Glutamatergic neuron (in vitro differentiated cells): ENCODE results near the gene DMXL2. TPM values are rescaled to one million over a fixed set of nuclear protein-coding genes. Genes with fewer than 3 reads are reported as not detected.

Experiments used
- DNase-seq: peaks from one replicate; pipeline ENCODE4 v3.0.0; 2022
- H3K27ac Mint-ChIP-seq: one replicate; pipeline ENCODE4 v1.8.0; 2020; ENCODE audit warnings: mild to moderate bottlenecking, mixed read lengths, inconsistent platforms; ENCODE audit not compliant: unreplicated experiment
- H3K27me3 Mint-ChIP-seq: one replicate; pipeline ENCODE4 v1.8.0; 2020; ENCODE audit warnings: mild to moderate bottlenecking, moderate library complexity, mixed read lengths, inconsistent platforms; ENCODE audit not compliant: unreplicated experiment
- H3K36me3 Mint-ChIP-seq: one replicate; pipeline ENCODE4 v1.8.0; 2020; ENCODE audit warnings: mild to moderate bottlenecking, mixed read lengths, inconsistent platforms; ENCODE audit not compliant: unreplicated experiment
- H3K4me1 Mint-ChIP-seq: one replicate; pipeline ENCODE4 v1.8.0; 2020; ENCODE audit warnings: mild to moderate bottlenecking, low read depth, mixed read lengths, inconsistent platforms; ENCODE audit not compliant: unreplicated experiment
- H3K4me3 Mint-ChIP-seq: one replicate; pipeline ENCODE4 v1.8.0; 2020; ENCODE audit warnings: mild to moderate bottlenecking, mixed read lengths, inconsistent platforms; ENCODE audit not compliant: unreplicated experiment
- H3K9me3 Mint-ChIP-seq: one replicate; pipeline ENCODE4 v1.8.0; 2020; ENCODE audit warnings: mild to moderate bottlenecking, moderate library complexity, mixed read lengths, inconsistent platforms; ENCODE audit not compliant: unreplicated experiment
- total RNA-seq: library from RNA; stranded (reverse); fragmentation: NEBNext Ultra II Directional; extraction: Animal tissue kit (Norgen Biotek cat#: 25700); gene quantifications from one replicate; pipeline ENCODE4 v1.2.1, GENCODE V29; 2021; ENCODE audit not compliant: unreplicated experiment
- TF ChIP-seq, protein P1 (sequence below): fragments of 200-600 bp; sonication (generic); IDR thresholded peaks from one replicate; pipeline ENCODE4 v1.5.0; 2021; ENCODE audit not compliant: partially characterized antibody, unreplicated experiment

The DMXL2 gene
- total RNA-seq, 1 donor from 2014 or later: 48.2 TPM

DNA sequence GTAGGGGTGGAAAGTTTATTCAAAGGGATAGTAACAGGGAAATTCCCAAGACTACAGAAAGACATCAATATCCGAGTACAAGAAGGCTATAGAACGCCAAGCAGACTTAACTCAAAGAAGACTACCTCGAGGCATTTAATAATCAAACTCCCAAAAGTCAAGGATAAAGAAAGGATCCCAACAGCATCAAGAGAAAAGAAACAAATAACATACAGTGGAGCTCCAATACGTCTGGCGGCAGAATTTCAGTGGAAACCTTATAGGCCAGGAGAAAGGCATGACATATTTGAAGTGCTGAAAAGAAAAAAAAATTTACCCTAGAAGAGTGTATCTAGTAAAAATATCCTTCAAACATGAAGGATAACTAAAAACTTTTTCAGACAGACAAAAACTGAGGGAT is 95.6 kb downstream of the DMXL2 start:
- Mint-ChIP-seq H3K9me3 (peaks cover 8% of the 10 kb centered on the region), H3K4me3 (no peak overlapping the region), H3K27me3 (no peaks in the 10 kb centered on the region), H3K36me3 (peaks cover 41% of the 10 kb centered on the region), H3K4me1 (no peaks in the 10 kb centered on the region), H3K27ac (no peak overlapping the region)
- TF ChIP-seq, protein P1, sequence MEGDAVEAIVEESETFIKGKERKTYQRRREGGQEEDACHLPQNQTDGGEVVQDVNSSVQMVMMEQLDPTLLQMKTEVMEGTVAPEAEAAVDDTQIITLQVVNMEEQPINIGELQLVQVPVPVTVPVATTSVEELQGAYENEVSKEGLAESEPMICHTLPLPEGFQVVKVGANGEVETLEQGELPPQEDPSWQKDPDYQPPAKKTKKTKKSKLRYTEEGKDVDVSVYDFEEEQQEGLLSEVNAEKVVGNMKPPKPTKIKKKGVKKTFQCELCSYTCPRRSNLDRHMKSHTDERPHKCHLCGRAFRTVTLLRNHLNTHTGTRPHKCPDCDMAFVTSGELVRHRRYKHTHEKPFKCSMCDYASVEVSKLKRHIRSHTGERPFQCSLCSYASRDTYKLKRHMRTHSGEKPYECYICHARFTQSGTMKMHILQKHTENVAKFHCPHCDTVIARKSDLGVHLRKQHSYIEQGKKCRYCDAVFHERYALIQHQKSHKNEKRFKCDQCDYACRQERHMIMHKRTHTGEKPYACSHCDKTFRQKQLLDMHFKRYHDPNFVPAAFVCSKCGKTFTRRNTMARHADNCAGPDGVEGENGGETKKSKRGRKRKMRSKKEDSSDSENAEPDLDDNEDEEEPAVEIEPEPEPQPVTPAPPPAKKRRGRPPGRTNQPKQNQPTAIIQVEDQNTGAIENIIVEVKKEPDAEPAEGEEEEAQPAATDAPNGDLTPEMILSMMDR: no peak
- no peak for DNase-seq

DNA sequence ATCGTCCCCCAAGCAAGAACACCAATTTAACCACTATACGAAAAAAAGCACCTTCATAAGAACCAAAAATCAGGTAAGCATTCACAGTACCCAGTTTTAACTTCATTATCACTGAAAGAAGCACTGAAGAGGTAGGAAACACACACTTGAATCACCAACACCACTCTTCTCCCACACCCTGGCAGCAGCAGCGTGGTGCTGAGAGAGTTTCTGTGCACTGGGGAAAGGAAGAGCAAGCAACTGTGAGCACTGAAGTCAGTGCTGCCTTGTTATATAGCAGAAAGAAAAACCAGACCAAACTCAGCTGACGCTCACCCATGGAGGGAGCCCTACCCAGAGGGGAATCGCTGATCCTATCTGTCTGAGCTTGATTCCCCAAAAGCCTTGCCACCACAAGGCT is 98.2 kb downstream of the DMXL2 start:
- H3K27ac Mint-ChIP-seq: no peak overlapping the region
- no peaks in the 10 kb centered on the region for H3K27me3 Mint-ChIP-seq
- TF ChIP-seq, protein P1: no peak
- H3K36me3 Mint-ChIP-seq: peaks cover 21% of the 10 kb centered on the region
- H3K4me3 Mint-ChIP-seq: no peak overlapping the region
- no peak for DNase-seq
- H3K4me1 Mint-ChIP-seq: no peaks in the 10 kb centered on the region
- H3K9me3 Mint-ChIP-seq: peaks cover 5% of the 10 kb centered on the region

DNA sequence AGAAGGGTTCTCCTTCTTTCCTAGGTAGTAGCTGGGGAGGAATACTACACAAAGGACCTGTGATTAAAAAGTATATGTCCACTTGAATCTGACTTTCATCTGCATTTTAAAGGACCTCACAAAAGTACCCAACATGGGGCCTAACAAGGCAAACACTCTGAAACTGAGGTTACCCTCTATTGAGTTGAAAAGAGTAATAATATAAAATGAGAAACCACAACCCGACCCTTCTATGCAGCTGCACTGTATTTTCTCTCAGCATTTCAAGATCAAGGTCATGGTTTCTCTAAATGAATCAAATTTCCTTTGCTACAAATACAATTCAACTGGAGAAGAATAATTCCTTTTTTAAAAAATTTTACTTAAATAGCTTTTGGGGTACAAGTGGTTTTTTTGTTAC is 106.3 kb downstream of the DMXL2 start:
- Mint-ChIP-seq H3K27ac (no peak overlapping the region), H3K27me3 (no peaks in the 10 kb centered on the region), H3K4me1 (peaks cover 2% of the 10 kb centered on the region), H3K9me3 (no peaks in the 10 kb centered on the region), H3K4me3 (no peak overlapping the region), H3K36me3 (no peaks in the 10 kb centered on the region)
- TF ChIP-seq, protein P1: no peak
- DNase-seq: no peak

DNA sequence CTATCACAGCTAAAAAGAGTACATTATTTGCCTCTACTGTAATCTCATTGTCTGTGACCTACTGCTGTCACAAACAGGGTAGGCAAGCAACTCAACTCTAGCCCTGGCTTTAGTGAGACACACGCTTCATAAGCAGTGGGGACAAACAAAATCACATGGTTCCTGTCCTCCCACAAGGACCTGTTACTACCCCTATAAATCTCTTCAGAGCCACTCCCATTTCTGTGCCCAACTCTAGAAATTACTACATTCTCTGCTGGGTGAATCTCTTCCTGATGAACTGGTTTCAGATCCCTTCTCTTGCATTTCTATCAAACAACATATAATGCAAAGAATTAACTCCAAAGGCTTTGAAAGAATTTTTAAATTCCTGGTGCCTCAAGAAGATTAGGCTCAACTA is 117.3 kb downstream of the DMXL2 start:
- TF ChIP-seq, protein P1: no peak
- no peak for DNase-seq
- Mint-ChIP-seq H3K27me3 (no peaks in the 10 kb centered on the region), H3K4me1 (no peaks in the 10 kb centered on the region), H3K27ac (no peak overlapping the region), H3K36me3 (peaks cover 3% of the 10 kb centered on the region), H3K9me3 (no peaks in the 10 kb centered on the region), H3K4me3 (no peak overlapping the region)

DNA sequence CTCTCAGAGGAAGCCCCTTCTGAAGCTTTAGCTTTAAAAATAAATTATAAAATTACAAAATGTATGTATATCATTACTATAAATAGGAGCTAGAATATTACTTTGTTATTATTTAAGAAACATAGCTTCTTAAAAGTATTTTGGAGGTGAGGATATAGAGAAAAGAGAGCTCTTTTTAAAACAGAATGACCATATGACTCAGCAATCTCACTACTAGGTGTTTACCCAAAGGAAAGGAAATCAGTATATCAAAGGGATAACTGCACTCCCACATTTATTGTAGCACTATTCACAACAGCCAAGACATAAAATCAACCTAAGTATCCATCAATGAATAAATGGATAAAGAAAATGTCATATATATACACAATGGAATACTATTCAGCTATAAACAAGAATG is 119.6 kb downstream of the DMXL2 start:
- TF ChIP-seq, protein P1: no peak
- peaks cover 2% of the 10 kb centered on the region for H3K27me3 Mint-ChIP-seq
- H3K4me3 Mint-ChIP-seq: no peak overlapping the region
- H3K9me3 Mint-ChIP-seq: no peaks in the 10 kb centered on the region
- no peak for DNase-seq
- no peaks in the 10 kb centered on the region for H3K4me1 Mint-ChIP-seq
- no peak overlapping the region for H3K27ac Mint-ChIP-seq
- no peaks in the 10 kb centered on the region for H3K36me3 Mint-ChIP-seq
